22Rv1 (cell line): ENCODE measurements around the gene MEIOB.
"Not testable (repeated sequence)": the region's sequence is repeated elsewhere in the genome, so short reads cannot be mapped to it uniquely, and the experiment has no call there.

Experiments
- H3K27ac ChIP-seq: fragments of 450-650 bp; 2 replicates; pipeline ENCODE4 v1.5.1; 2017
- CTCF ChIP-seq: fragments of 450-650 bp; IDR thresholded peaks from 2 replicates; pipeline ENCODE4 v1.5.1; 2017; ENCODE audit warnings: mild to moderate bottlenecking
- ZFX ChIP-seq: fragments of 450-650 bp; IDR thresholded peaks from 2 replicates; pipeline ENCODE4 v1.6.1; 2017; ENCODE audit warnings: antibody characterized with exemption, borderline replicate concordance

The MEIOB gene

GRCh38 chr16:1879477-1879876 lies 7.5 kb upstream of the MEIOB start:
- no peak for TF ChIP-seq ZFX
- TF ChIP-seq CTCF, result no peak
- H3K27ac ChIP-seq, result no peak overlapping the region

GRCh38 chr16:1878256-1878655 lies 6.3 kb upstream of the MEIOB start:
- H3K27ac ChIP-seq, result no peak overlapping the region
- TF ChIP-seq CTCF (no peak), ZFX (no peak)

- H3K27ac ChIP-seq, result no peak overlapping the region
- no peak for TF ChIP-seq ZFX
These were observed 5.8 kb upstream of the MEIOB start for GRCh38 chr16:1877804-1878203.

- H3K27ac ChIP-seq, result no peak overlapping the region
- TF ChIP-seq CTCF (no peak), ZFX (no peak)
These were observed 5.1 kb upstream of the MEIOB start for GRCh38 chr16:1877089-1877488.

- no peak for TF ChIP-seq ZFX
- TF ChIP-seq CTCF, result no peak
- no peak overlapping the region for H3K27ac ChIP-seq
These were observed 4.5 kb upstream of the MEIOB start for GRCh38 chr16:1876468-1876867.

- not testable (repeated sequence) for H3K27ac ChIP-seq
These were observed 4.1 kb upstream of the MEIOB start for GRCh38 chr16:1876066-1876465.

GRCh38 chr16:1874854-1875253 lies 2.9 kb upstream of the MEIOB start:
- H3K27ac ChIP-seq, result no peak overlapping the region
- TF ChIP-seq CTCF, result no peak
- TF ChIP-seq ZFX, result no peak

- H3K27ac ChIP-seq, result no peak overlapping the region
- TF ChIP-seq CTCF (no peak), ZFX (no peak)
These were observed 1.4 kb downstream of the MEIOB start for GRCh38 chr16:1870365-1871082.
